ENCODE measurements around the gene PRXL2B. TPM values are rescaled to one million over a fixed set of nuclear protein-coding genes. Genes with fewer than 3 reads are reported as not detected.
A peak's percentile ranks its signal among the peaks of the same experiment; 100 is the strongest.

PRXL2B gene
- total RNA-seq, 5 donors from 2014 or later (not counting 1 experiment from before 2014, with no cell fraction given) = 17.3 to 37.6 (median 35.3) TPM

GRCh38 chr1:2582391-2582790, 4.2 kb upstream of the PRXL2B start:
- WGBS (ENCODE audit: insufficient coverage) = 90% methylated on average over 5 of the region's 7 CpGs
- peaks cover 29 to 86% of the 10 kb centered on the region in 2 experiments for H3K4me1 ChIP-seq (ENCODE audit: control insufficient read depth in 1 of 2, extremely low read depth in 1 of 2, insufficient read depth in 2 of 2, low read length in 2 of 2)
- no peaks in the 10 kb centered on the region for H3K36me3 ChIP-seq (ENCODE audit: control insufficient read depth in 2 of 2, extremely low read depth in 1 of 2, insufficient read depth in 1 of 2, low read length in 1 of 2)
- peaks cover 0 to 2% of the 10 kb centered on the region in 2 experiments for H3K27me3 ChIP-seq (replicated peaks in 1 of 2; ENCODE audit: control insufficient read depth in 2 of 2, extremely low read depth in 1 of 2, insufficient read depth in 2 of 2, low read length in 1 of 2)
- no peak for ATAC-seq (replicated peaks in 1 of 4)
- Mint-ChIP-seq H3K4me3 (peak overlapping the region in 1 of 3 donors; percentile 28), H3K27ac (peak overlapping the region; percentile 74), H3K9me3 (no peaks in the 10 kb centered on the region), H3K27me3 (no peaks in the 10 kb centered on the region), H3K36me3 (peaks cover 4% of the 10 kb centered on the region), H3K4me1 (peaks cover 66 to 70% (median 69%) of the 10 kb centered on the region in 3 donors)
- no peak overlapping the region for H3K27ac ChIP-seq (ENCODE audit: low read length)
- ChIA-PET POLR2A (no interaction called here), CTCF (no interaction called here)
- no peaks in the 10 kb centered on the region for H3K9me3 ChIP-seq
- no peak for DNase-seq
- H3K4me3 ChIP-seq (ENCODE audit: control insufficient read depth in 1 of 2, extremely low read depth in 1 of 2, low read length in 1 of 2) = no peak overlapping the region

GRCh38 chr1:2583331-2583791, 3.2 kb upstream of the PRXL2B start:
- POLR2A ChIA-PET = interaction anchor here in 1 of 2 donors (2.3 kb wide), 1 partner anchor 36 kb away, joined by 7 read pairs; no protein-coding TSS in a partner anchor
- H3K27ac Mint-ChIP-seq = peak overlapping the region; percentile 93 to 96
- Histone ChIP-seq H3K4me1 (ENCODE audit: control insufficient read depth in 1 of 2, extremely low read depth in 1 of 2, insufficient read depth in 2 of 2, low read length in 2 of 2) (peaks cover 29 to 86% of the 10 kb centered on the region in 2 experiments), H3K27me3 (replicated peaks in 1 of 2; ENCODE audit: control insufficient read depth in 2 of 2, extremely low read depth in 1 of 2, insufficient read depth in 2 of 2, low read length in 1 of 2) (peaks cover 0 to 2% of the 10 kb centered on the region in 2 experiments), H3K4me3 (ENCODE audit: control insufficient read depth in 1 of 2, extremely low read depth in 1 of 2, low read length in 1 of 2) (no peak overlapping the region), H3K27ac (ENCODE audit: low read length) (peak overlapping the region; percentile 96), H3K36me3 (ENCODE audit: control insufficient read depth in 2 of 2, extremely low read depth in 1 of 2, insufficient read depth in 1 of 2, low read length in 1 of 2) (no peaks in the 10 kb centered on the region), H3K9me3 (no peaks in the 10 kb centered on the region)
- peak overlapping the region; percentile 23 to 83 (median 64) for H3K4me3 Mint-ChIP-seq
- H3K9me3 Mint-ChIP-seq = no peaks in the 10 kb centered on the region
- ATAC-seq (replicated peaks in 1 of 4) (no peak), DNase-seq (no peak)
- peaks cover 4% of the 10 kb centered on the region for H3K36me3 Mint-ChIP-seq
- H3K27me3 Mint-ChIP-seq = no peaks in the 10 kb centered on the region
- CTCF ChIA-PET = no interaction called here
- H3K4me1 Mint-ChIP-seq = peaks cover 63 to 64% (median 63%) of the 10 kb centered on the region in 3 donors
- 70% methylated on average over 5 of the region's 5 CpGs for WGBS (ENCODE audit: insufficient coverage)

- peak overlapping the region; percentile 93 to 96 for H3K27ac Mint-ChIP-seq
- H3K36me3 Mint-ChIP-seq = peaks cover 1% of the 10 kb centered on the region
- 35% methylated on average over 12 of the region's 14 CpGs for WGBS (ENCODE audit: insufficient coverage)
- no peaks in the 10 kb centered on the region for H3K9me3 Mint-ChIP-seq
- DNase-seq (peak in 33 of 35 experiments; percentile 29 to 81 (median 53)), ATAC-seq (replicated peaks in 1 of 4) (peak in 1 of 4 experiments; percentile 30)
- POLR2A ChIA-PET = interaction anchor here (0.6 to 2.3 kb wide), 3 partner anchors 12 to 181 kb away, joined by 3 to 7 read pairs (median 4); no protein-coding TSS in a partner anchor
- H3K4me3 Mint-ChIP-seq = peak overlapping the region; percentile 64 to 89 (median 83)
- Histone ChIP-seq H3K9me3 (no peaks in the 10 kb centered on the region), H3K4me1 (ENCODE audit: control insufficient read depth in 1 of 2, extremely low read depth in 1 of 2, insufficient read depth in 2 of 2, low read length in 2 of 2) (peaks cover 26 to 84% of the 10 kb centered on the region in 2 experiments), H3K27ac (ENCODE audit: low read length) (peak overlapping the region; percentile 96), H3K27me3 (replicated peaks in 1 of 2; ENCODE audit: control insufficient read depth in 2 of 2, extremely low read depth in 1 of 2, insufficient read depth in 2 of 2, low read length in 1 of 2) (peaks cover 0 to 2% of the 10 kb centered on the region in 2 experiments), H3K4me3 (ENCODE audit: control insufficient read depth in 1 of 2, extremely low read depth in 1 of 2, low read length in 1 of 2) (no peak overlapping the region), H3K36me3 (ENCODE audit: control insufficient read depth in 2 of 2, extremely low read depth in 1 of 2, insufficient read depth in 1 of 2, low read length in 1 of 2) (no peaks in the 10 kb centered on the region)
- peaks cover 57 to 62% (median 59%) of the 10 kb centered on the region in 3 donors for H3K4me1 Mint-ChIP-seq
- no peaks in the 10 kb centered on the region for H3K27me3 Mint-ChIP-seq
- CTCF ChIA-PET = interaction anchor here in 1 of 2 donors (2.1 to 2.5 kb wide), 2 partner anchors 28 to 58 kb away, joined by 9 to 11 read pairs; partner anchors contain the start of genes PANK4 and TNFRSF14
Measured at GRCh38 chr1:2583871-2584351, 2.7 kb upstream of the PRXL2B start.

- H3K36me3 ChIP-seq (ENCODE audit: control insufficient read depth in 2 of 2, extremely low read depth in 1 of 2, insufficient read depth in 1 of 2, low read length in 1 of 2) = peaks cover 0 to 6% of the 10 kb centered on the region in 2 donors
- 32% methylated on average over 11 of the region's 12 CpGs for WGBS (ENCODE audit: insufficient coverage)
- ATAC-seq (replicated peaks in 1 of 4) = no peak
- H3K27ac Mint-ChIP-seq = peak overlapping the region; percentile 93 to 96
- H3K9me3 Mint-ChIP-seq = no peaks in the 10 kb centered on the region
- H3K4me3 Mint-ChIP-seq = peak overlapping the region; percentile 83 to 89 (median 87)
- peak in 2 of 35 experiments; percentile 21 to 43 for DNase-seq
- H3K4me3 ChIP-seq (ENCODE audit: control insufficient read depth in 1 of 2, extremely low read depth in 1 of 2, low read length in 1 of 2) = peak overlapping the region; percentile 61 to 82
- POLR2A ChIA-PET = interaction anchor here (0.6 to 2.3 kb wide), 3 partner anchors 11 to 182 kb away, joined by 3 to 7 read pairs (median 4); no protein-coding TSS in a partner anchor
- peak overlapping the region; percentile 96 for H3K27ac ChIP-seq (ENCODE audit: low read length)
- no peaks in the 10 kb centered on the region for H3K36me3 Mint-ChIP-seq
- H3K4me1 Mint-ChIP-seq = peaks cover 48 to 54% (median 51%) of the 10 kb centered on the region in 3 donors
- H3K27me3 ChIP-seq (replicated peaks in 1 of 2; ENCODE audit: control insufficient read depth in 2 of 2, extremely low read depth in 1 of 2, insufficient read depth in 2 of 2, low read length in 1 of 2) = peaks cover 0 to 2% of the 10 kb centered on the region in 2 experiments
- CTCF ChIA-PET = interaction anchor here (0.6 to 2.5 kb wide), 8 partner anchors 23 to 169 kb away, joined by 3 to 11 read pairs (median 5); partner anchors contain the start of genes PANK4 (in 1 of the 2) and TNFRSF14 (in 1 of the 2)
- no peaks in the 10 kb centered on the region for H3K9me3 ChIP-seq
- peaks cover 22 to 76% of the 10 kb centered on the region in 2 experiments for H3K4me1 ChIP-seq (ENCODE audit: control insufficient read depth in 1 of 2, extremely low read depth in 1 of 2, insufficient read depth in 2 of 2, low read length in 2 of 2)
- H3K27me3 Mint-ChIP-seq = no peaks in the 10 kb centered on the region
Measured at GRCh38 chr1:2584686-2585317, 1.8 kb upstream of the PRXL2B start.

GRCh38 chr1:2585318-2586092, 1.1 kb upstream of the PRXL2B start:
- DNase-seq (peak; percentile 62 to 87 (median 73)), ATAC-seq (replicated peaks in 1 of 4) (peak; percentile 42 to 57 (median 53))
- ChIA-PET POLR2A (interaction anchor here (0.5 to 2.3 kb wide), 3 partner anchors 8 to 58 kb away, joined by 3 to 7 read pairs (median 4); no protein-coding TSS in a partner anchor), CTCF (interaction anchor here (0.6 to 2.5 kb wide), 9 partner anchors 24 to 386 kb away, joined by 3 to 11 read pairs (median 5); partner anchors contain the start of genes PANK4 (in 1 of the 2) and TNFRSF14 (in 1 of the 2))
- Histone ChIP-seq H3K36me3 (ENCODE audit: control insufficient read depth in 2 of 2, extremely low read depth in 1 of 2, insufficient read depth in 1 of 2, low read length in 1 of 2) (peaks cover 0 to 6% of the 10 kb centered on the region in 2 donors), H3K4me1 (ENCODE audit: control insufficient read depth in 1 of 2, extremely low read depth in 1 of 2, insufficient read depth in 2 of 2, low read length in 2 of 2) (peaks cover 21 to 70% of the 10 kb centered on the region in 2 experiments), H3K27me3 (replicated peaks in 1 of 2; ENCODE audit: control insufficient read depth in 2 of 2, extremely low read depth in 1 of 2, insufficient read depth in 2 of 2, low read length in 1 of 2) (peaks cover 0 to 2% of the 10 kb centered on the region in 2 experiments), H3K4me3 (ENCODE audit: control insufficient read depth in 1 of 2, extremely low read depth in 1 of 2, low read length in 1 of 2) (peak overlapping the region; percentile 61 to 82), H3K9me3 (no peaks in the 10 kb centered on the region), H3K27ac (ENCODE audit: low read length) (peak overlapping the region; percentile 96)
- H3K36me3 Mint-ChIP-seq = no peaks in the 10 kb centered on the region
- 1% methylated on average over 25 of the region's 28 CpGs for WGBS (ENCODE audit: insufficient coverage)
- peaks cover 46 to 49% (median 47%) of the 10 kb centered on the region in 3 donors for H3K4me1 Mint-ChIP-seq
- no peaks in the 10 kb centered on the region for H3K27me3 Mint-ChIP-seq
- H3K4me3 Mint-ChIP-seq = peak overlapping the region; percentile 83 to 89 (median 87)
- H3K9me3 Mint-ChIP-seq = no peaks in the 10 kb centered on the region
- H3K27ac Mint-ChIP-seq = peak overlapping the region; percentile 93 to 96

All from T-cell (primary cell).